GM23248 (cell line): ENCODE results near the gene EIF4G3. TPM values are rescaled to one million over a fixed set of nuclear protein-coding genes. Genes with fewer than 3 reads are reported as not detected.
A peak's percentile ranks its signal among the peaks of the same experiment; 100 is the strongest.
"Not testable (repeated sequence)": the region's sequence is repeated elsewhere in the genome, so short reads cannot be mapped to it uniquely, and the experiment has no call there.

Source experiments
- DNase-seq: peaks from one replicate; pipeline ENCODE4 v3.0.0-alpha.2; 2015
- H2AFZ ChIP-seq: fragments of 200-600 bp; sonication (generic); 2 replicates; pipeline ENCODE4 v1.6.1; 2016; ENCODE audit warnings: antibody characterized with exemption
- H3F3A ChIP-seq: fragments of 200-600 bp; sonication (generic); 2 replicates; pipeline ENCODE4 v1.6.1; 2016; ENCODE audit warnings: mild to moderate bottlenecking, antibody characterized with exemption, mixed run types; ENCODE audit not compliant: insufficient read depth
- H3K27ac ChIP-seq: fragments of 200-600 bp; sonication (generic); 2 replicates; pipeline ENCODE4 v1.5.1; 2016; ENCODE audit warnings: mild to moderate bottlenecking
- H3K27me3 ChIP-seq: fragments of 200-600 bp; sonication (generic); replicated peaks from 2 replicates; pipeline ENCODE4 v1.6.1; 2016; ENCODE audit warnings: mild to moderate bottlenecking; ENCODE audit not compliant: insufficient read depth
- H3K36me3 ChIP-seq: fragments of 200-600 bp; sonication (generic); 2 replicates; pipeline ENCODE4 v1.6.1; 2016; ENCODE audit warnings: low read depth, mild to moderate bottlenecking
- H3K4me1 ChIP-seq: fragments of 200-600 bp; sonication (generic); 2 replicates; pipeline ENCODE4 v1.6.1; 2016; ENCODE audit warnings: mild to moderate bottlenecking; ENCODE audit not compliant: insufficient read depth
- H3K4me2 ChIP-seq: fragments of 200-600 bp; sonication (generic); one replicate; pipeline ENCODE4 v1.6.1; 2016; ENCODE audit warnings: mild to moderate bottlenecking; ENCODE audit not compliant: unreplicated experiment
- H3K4me3 ChIP-seq: fragments of 200-600 bp; sonication (generic); 2 replicates; pipeline ENCODE4 v1.5.1; 2016; ENCODE audit warnings: mild to moderate bottlenecking
- H3K79me2 ChIP-seq: fragments of 200-600 bp; sonication (generic); 2 replicates; pipeline ENCODE4 v1.6.1; 2016; ENCODE audit warnings: mild to moderate bottlenecking; ENCODE audit not compliant: insufficient read depth
- H3K9ac ChIP-seq: fragments of 200-600 bp; sonication (generic); 2 replicates; pipeline ENCODE4 v1.6.1; 2016; ENCODE audit warnings: mild to moderate bottlenecking
- H3K9me2 ChIP-seq: fragments of 200-600 bp; sonication (generic); 2 replicates; pipeline ENCODE4 v1.6.1; 2016; ENCODE audit warnings: mixed run types, mild to moderate bottlenecking, moderate library complexity; ENCODE audit not compliant: insufficient read depth
- H3K9me3 ChIP-seq: fragments of 200-600 bp; sonication (generic); one replicate; pipeline ENCODE4 v1.6.1; 2017; ENCODE audit warnings: low read depth
- H4K20me1 ChIP-seq: fragments of 200-600 bp; sonication (generic); 2 replicates; pipeline ENCODE4 v1.6.0; 2016; ENCODE audit not compliant: insufficient read depth
- EZH2 ChIP-seq: fragments of 200-600 bp; sonication (generic); IDR thresholded peaks from 2 replicates; pipeline ENCODE4 v1.6.1; 2018; ENCODE audit warnings: antibody characterized with exemption, mild to moderate bottlenecking; ENCODE audit not compliant: insufficient read depth, poor library complexity, severe bottlenecking
- EZH2phosphoT487 ChIP-seq: fragments of 200-600 bp; sonication (generic); IDR thresholded peaks from 2 replicates; pipeline ENCODE4 v1.6.1; 2018; ENCODE audit warnings: antibody characterized with exemption, moderate library complexity, mild to moderate bottlenecking, low read depth; ENCODE audit not compliant: insufficient read depth
- WGBS, 2 experiments: methylation state at CpG; one replicate each; pipeline ENCODE4 v1.1.6; 2015 to 2017; ENCODE audit warnings: low lambda C conversion rate in 2 of 2, low coverage in 1 of 2; ENCODE audit errors: missing lambda C conversion rate in 2 of 2; 5-methylcytosine and 5-hydroxymethylcytosine counted together
- in situ Hi-C: fragments of 300-500 bp; cut with MboI; formaldehyde crosslinking; loops from 2 replicates; pipeline ENCODE4 v1.15.0; 2020
- polyA plus RNA-seq: library from polyadenylated mRNA; unstranded; fragments of >200 nt; fragmentation: Nextera tagmentation; extraction: Ambion mirVana; gene quantifications from 2 replicates; pipeline ENCODE4 v1.2.1, GENCODE V29; 2016
- total RNA-seq: library from RNA; depleted of rRNA; stranded (reverse); fragments of >200 nt; shearing (Covaris generic); gene quantifications from 2 replicates; pipeline ENCODE4 v1.2.3, GENCODE V29; 2014

EIF4G3 gene
- total and polyA plus RNA-seq, 2 experiments from 2014 or later: 24.0 to 43.1 TPM

GRCh38 chr1:21217812-21218596 is 41.3 kb upstream of the EIF4G3 start:
- Histone ChIP-seq H3K27me3 (no peaks in the 10 kb centered on the region), H3K79me2 (no peaks in the 10 kb centered on the region), H3F3A (no peaks in the 10 kb centered on the region), H3K4me3 (no peak overlapping the region), H3K4me1 (no peaks in the 10 kb centered on the region), H3K9ac (no peak overlapping the region), H3K36me3 (peaks cover 17% of the 10 kb centered on the region), H2AFZ (no peak overlapping the region), H3K9me3 (no peaks in the 10 kb centered on the region), H4K20me1 (no peaks in the 10 kb centered on the region), H3K9me2 (no peaks in the 10 kb centered on the region), H3K4me2 (no peak overlapping the region), H3K27ac (no peak overlapping the region)
- peak; percentile 53 for DNase-seq
- TF ChIP-seq EZH2 (no peak), EZH2phosphoT487 (no peak)
- WGBS, 2 experiments: 84 to 89% methylated on average over 20 of the region's 20 CpGs
- in situ Hi-C loops: no loop called here

DNA sequence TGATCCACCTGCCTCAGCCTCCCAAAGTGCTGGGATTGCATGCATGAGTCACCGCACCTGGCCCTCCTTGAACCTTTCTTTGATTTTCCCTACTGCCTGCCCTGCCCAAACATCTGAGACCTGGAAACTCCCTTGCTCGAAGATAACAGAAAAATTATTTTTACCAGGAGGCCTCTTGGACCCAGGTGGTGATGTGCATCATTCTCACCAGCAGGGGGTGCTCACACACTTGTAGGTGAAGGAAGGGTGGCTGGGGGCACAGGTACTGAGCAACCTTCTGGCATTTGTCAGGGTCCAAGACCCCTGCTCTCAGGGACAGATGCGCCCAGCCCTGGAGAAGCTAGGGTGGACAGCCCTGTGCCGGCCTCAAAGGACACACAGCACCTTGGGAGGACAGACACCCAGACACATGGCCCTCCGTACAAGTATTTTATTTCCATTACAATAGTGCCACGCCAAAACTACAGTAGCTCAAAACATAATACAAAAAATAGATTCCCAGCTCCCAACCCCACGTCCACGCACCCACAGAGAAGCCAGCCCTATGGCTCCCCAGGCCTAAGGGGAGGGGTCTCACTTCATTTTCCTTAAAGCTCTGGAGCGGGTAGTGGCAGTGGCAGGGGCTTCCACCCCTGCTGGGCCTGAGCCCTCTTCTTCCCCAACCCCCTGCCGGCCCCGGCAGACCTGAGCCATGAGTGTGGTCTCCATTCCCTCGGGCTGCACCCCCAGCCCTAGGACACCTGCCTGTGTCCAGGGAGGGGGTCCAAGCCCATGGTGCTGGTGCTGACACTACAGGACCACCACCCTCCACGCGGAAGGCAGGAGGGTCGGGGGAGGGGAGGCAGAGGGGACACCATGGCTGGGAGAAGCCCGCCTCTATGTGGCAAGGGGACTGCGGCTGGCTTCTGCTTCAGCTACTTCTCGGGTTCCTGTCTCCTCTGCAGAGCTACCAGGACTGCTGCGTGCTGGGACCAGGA is 40.4 kb upstream of the EIF4G3 start:
- TF ChIP-seq EZH2 (no peak), EZH2phosphoT487 (no peak)
- Histone ChIP-seq H3F3A (no peaks in the 10 kb centered on the region), H3K4me2 (no peak overlapping the region), H3K9me3 (no peaks in the 10 kb centered on the region), H3K4me1 (0 out of 2 replicates have a peak, but pooled peaks cover 4% of the 10 kb centered on the region), H3K27me3 (no peaks in the 10 kb centered on the region), H3K9ac (no peak overlapping the region), H4K20me1 (no peaks in the 10 kb centered on the region), H3K9me2 (no peaks in the 10 kb centered on the region), H3K79me2 (no peaks in the 10 kb centered on the region), H3K36me3 (peaks cover 14% of the 10 kb centered on the region), H2AFZ (no peak overlapping the region), H3K27ac (no peak overlapping the region), H3K4me3 (no peak overlapping the region)
- 86 to 87% methylated on average over 18 to 19 of the region's 19 CpGs for WGBS, 2 experiments
- peak; percentile 57 for DNase-seq
- in situ Hi-C loops: no loop called here

DNA sequence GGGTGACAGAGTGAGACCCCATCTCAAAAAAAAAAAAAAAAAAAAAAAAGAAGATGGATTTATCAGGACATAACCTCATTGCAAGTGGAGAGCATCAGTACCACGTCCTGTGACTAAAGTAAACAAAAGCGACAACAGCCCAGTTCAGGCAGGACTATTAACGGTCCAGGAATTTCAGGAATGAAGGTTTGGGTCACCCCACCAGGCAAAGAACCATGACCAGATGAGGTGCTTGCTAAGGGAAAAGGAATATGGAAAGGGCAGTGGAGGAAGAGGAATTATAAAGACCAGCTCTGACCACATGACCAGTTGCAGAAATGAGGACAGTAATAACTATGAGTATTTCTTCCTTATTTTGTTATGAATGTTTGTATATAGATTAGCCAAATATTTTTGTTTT is 35.4 kb upstream of the EIF4G3 start:
- DNase-seq: peak; percentile 34
- H3K79me2 ChIP-seq: no peaks in the 10 kb centered on the region
- H3K9ac ChIP-seq: no peak overlapping the region
- H3K9me2 ChIP-seq: no peaks in the 10 kb centered on the region
- H3K9me3 ChIP-seq: no peaks in the 10 kb centered on the region
- in situ Hi-C loops: no loop called here
- H3F3A ChIP-seq: no peaks in the 10 kb centered on the region
- WGBS, 2 experiments: 8 to 9% methylated on average over 3 of the region's 3 CpGs
- no peak overlapping the region for H3K27ac ChIP-seq
- H3K4me3 ChIP-seq: no peak overlapping the region
- no peaks in the 10 kb centered on the region for H3K36me3 ChIP-seq
- H3K4me2 ChIP-seq: no peak overlapping the region
- 0 out of 2 replicates have a peak, but pooled peaks cover 6% of the 10 kb centered on the region for H3K4me1 ChIP-seq
- H3K27me3 ChIP-seq: no peaks in the 10 kb centered on the region
- no peak overlapping the region for H2AFZ ChIP-seq
- H4K20me1 ChIP-seq: no peaks in the 10 kb centered on the region
- TF ChIP-seq EZH2 (no peak), EZH2phosphoT487 (no peak)

DNA sequence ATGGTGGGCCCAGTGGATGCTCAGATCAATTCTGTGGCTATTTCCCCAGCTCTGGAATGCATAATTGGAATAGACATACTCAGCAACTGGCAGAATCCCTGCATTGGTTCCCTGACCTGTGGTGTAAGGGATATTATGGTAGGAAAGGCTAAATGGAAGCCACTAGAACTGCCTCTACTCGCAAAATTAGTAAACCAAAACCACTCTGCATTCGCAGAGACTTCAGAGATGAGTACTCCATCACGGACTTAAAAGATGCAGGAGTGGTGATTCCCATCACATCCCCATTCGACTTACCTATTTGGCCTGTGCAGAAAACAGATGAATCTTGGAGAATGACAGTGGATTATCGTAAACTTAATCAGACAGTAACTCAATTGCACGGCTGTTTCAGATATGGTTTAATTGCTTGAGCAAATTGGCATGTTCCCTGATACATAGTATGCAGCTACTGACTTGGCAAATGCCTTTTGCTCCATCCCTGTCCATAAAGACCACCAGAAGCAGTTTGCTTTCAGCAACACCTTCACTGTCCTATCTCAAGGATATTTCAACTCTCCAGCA is 31.5 kb upstream of the EIF4G3 start:
- H3F3A ChIP-seq, H3K9me2 ChIP-seq, DNase-seq, H3K27me3 ChIP-seq, H4K20me1 ChIP-seq, H3K9me3 ChIP-seq, H3K27ac ChIP-seq, H3K9ac ChIP-seq, H3K4me2 ChIP-seq, in situ Hi-C loops, H2AFZ ChIP-seq, H3K4me3 ChIP-seq, H3K36me3 ChIP-seq, H3K79me2 ChIP-seq, H3K4me1 ChIP-seq: not testable (repeated sequence)
- WGBS, 2 experiments: 97% methylated on average over 6 of the region's 6 CpGs
